GM18505 (cell line): ENCODE data around the gene RPIA.

Experiments used
- ATAC-seq: cut with Tn5 transposase; IDR thresholded peaks from one replicate; pipeline ENCODE4 v1.9.1; 2021; ENCODE audit not compliant: unreplicated experiment
- POLR2A ChIP-seq: IDR thresholded peaks from 4 replicates; pipeline ENCODE4 v1.6.1; 2011; ENCODE audit warnings: borderline replicate concordance; ENCODE audit not compliant: insufficient read depth, insufficient read length; ENCODE audit errors: extremely low read depth

RPIA gene

DNA sequence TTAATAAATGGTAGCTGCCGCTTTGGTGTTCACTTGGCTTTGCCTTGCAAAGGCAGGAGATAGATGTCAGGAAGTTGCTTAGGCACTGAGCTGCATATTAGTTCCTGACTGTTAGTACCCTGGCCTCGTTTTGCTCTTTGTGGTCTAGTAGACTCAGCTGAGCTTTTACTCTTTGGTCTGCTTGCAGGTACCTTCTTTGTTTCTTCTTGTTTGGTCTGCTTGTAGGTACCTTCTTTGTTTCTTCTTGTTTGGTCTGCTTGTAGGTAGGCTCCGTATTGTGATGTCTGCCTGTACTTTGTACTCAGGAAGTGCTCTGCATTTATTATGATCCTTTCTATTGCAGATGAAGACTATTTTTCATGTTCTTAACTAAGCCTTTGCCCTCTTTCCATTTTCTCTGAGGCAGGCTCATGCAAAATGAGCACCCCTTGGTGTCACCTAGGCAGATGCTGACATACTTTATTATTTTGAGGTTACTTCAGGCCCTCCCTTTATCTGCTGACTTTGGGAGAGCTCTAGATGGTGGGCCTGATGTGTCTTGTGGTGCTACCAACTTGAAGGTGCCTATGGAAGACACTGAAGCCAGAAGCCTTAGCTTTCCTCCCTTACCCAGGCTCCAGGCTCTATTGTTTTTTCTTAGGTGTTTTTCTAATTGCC lies 6.0 kb downstream of the RPIA start:
- TF ChIP-seq POLR2A: no peak
- no peak for ATAC-seq

DNA sequence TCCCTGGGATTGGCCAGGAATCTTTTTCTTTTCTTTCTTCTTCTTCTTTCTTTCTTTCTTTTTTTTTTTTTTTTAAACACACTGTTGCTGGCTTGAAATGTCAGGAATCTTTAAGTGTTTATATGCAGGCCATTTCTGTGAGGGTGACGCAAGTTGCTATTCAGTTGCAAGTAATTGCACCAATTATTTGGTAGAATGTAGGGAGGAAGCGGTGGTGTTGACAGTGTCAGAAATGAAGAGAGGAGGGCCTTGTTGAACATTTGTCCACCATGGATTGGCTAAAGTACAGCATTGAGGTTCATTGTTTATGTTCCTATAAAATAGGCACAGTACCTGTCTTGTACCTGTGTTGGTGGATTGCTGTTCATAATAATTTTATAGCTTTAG lies 6.5 kb downstream of the RPIA start:
- no peak for TF ChIP-seq POLR2A
- no peak for ATAC-seq

DNA sequence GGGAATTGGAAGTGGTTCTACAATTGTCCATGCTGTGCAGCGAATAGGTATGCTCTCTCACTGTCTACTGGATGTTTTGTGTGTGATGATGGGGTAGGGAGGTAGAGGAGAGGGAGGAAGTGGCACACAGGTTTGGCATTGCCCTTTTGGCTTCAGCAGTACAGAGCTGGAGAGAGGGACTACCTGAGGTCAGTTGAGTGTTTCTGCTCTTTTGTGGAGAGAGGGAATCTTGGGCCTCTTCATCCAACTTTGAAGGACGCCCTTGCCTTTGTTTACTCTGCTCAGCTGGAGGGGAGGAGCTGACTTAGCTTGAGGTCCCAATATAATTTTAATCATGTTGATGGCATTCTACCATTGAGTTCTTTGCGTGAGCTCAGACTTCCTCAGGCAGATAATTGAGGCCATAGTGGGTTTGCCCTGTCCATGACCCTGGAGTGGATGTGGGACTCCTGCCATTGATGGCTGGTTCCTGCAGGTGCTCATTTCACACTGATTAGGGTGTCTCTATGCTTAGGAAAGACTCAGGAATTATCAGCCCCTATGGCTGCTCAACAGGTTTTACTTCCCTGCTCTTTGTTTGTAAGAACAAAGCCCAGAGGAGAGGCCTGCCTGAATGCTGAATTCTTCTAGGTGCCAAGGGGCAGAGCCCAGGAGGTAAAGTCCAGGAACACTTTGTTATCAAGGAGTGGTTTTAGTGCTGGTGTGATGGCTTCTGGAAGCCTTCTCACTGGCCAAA lies 7.2 kb downstream of the RPIA start:
- no peak for ATAC-seq
- no peak for TF ChIP-seq POLR2A

DNA sequence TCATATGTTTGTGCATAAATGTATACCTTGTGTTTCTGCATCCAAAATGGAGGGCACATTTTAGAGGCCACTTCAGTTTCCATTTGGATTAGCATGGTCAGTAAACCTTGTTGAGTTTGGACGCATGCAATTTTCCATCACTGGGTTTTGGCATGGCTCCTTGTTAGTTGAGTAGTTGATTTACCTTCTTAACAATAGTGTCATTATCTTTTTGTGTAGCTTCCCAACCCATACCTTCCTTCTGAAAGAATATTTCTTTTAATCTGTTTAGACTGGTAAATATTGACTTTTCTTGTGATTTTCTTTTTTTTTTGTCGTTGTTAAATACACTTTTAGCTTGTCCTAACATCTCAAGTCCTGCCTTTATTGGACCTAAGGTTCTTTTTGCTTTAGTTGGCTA lies 15.5 kb downstream of the RPIA start:
- ATAC-seq: no peak
- TF ChIP-seq POLR2A: no peak

DNA sequence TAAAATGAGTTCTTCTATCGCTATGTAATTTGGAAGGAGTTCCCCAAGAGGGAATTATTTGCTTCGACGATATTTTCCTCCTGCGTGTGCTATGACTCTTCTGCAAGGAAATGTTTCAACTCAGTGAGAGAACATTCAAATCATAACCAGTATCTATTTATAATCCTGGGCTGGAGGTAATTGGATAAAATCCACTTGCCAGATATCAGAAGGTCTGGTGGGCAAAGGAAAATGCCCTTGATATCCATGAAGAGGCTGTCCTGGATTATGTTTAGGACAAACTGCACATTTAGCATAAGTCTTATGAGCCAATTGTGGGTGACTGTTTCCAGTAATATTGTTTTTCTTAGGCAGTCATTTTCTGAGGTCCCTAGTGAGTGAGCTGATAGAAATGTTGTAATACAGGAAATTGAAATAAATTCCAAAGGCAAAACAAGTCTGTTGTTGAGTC lies 17.7 kb downstream of the RPIA start:
- TF ChIP-seq POLR2A: no peak
- no peak for ATAC-seq

DNA sequence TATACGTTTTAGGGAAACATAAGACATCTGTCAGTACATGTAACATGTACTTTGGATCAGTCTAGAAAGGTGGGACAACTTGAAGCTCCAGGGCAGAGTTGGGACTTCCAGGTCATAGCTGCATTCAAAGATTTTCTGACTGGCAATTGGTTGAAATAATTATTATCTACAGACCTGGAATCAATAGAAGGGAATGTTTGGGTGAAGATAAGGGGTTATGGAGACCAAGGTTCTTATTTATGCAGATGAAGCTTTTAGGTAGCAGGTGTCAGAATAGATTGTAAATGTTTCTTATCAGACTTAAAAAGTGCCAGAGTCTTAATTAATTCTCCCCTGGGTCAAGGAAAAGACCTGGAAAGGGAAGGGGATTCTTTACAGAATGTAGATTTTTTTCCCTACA lies 19.8 kb downstream of the RPIA start:
- no peak for TF ChIP-seq POLR2A
- no peak for ATAC-seq

DNA sequence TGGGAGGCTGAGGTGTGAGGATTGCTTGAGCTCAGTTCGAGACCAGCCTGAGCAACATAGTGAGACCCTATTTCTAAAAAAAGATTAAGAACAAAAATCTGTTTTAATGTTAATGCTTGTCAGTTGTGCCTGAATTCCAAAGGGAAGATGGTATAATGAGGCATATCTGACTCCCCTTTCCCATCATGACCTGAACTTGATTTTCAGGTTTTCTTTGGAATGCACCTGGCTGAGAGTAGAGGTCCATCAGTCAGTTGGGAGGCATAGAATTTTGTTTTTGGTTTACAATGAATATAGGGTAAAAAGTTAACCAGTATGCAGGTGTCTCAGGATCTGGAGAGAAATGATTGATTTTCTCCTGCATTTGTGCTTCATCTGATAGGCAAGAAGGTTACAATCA lies 20.4 kb downstream of the RPIA start:
- TF ChIP-seq POLR2A: no peak
- no peak for ATAC-seq

DNA sequence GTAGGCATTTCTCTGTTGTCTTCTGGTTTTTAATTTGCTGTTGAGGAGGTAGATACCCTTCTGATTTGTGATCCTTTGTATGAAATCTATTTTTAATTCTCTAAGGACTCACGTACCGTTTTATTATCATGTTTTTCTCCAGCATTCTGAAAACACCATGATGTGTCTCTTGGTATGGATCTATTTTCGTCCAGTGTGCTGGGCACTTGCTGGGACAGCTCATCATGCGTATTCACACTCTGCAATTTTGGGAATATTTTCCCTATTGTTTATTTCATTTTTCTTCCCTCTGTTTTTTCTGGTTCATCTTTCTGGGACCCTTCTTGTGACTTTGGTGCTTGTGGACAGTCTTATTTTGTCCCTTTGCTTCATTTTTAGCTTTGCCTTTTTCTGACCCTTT lies 21.9 kb downstream of the RPIA start:
- no peak for ATAC-seq

DNA sequence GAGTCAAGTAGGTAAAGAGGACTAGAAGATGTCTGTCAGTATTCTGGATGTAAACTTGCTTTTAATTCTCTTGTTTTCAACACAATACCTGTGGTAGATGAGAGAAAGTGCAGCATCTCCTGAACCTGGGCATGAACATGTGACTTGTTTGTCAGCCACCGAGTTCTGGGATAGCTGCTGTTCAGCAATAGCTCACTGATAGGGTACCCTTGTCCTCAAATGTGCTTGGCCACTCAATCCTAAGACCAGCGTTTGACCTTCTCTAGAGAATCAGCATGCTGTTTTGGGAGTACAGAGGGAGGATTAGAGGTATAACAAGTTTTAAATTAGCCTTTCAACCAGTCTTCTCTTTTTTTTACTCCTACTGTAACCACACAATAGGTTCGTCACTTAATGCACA lies 23.2 kb downstream of the RPIA start:
- no peak for ATAC-seq
- TF ChIP-seq POLR2A: no peak

More for the DNA sequence above, 21.9 kb downstream of the RPIA start:
- TF ChIP-seq POLR2A: no peak

DNA sequence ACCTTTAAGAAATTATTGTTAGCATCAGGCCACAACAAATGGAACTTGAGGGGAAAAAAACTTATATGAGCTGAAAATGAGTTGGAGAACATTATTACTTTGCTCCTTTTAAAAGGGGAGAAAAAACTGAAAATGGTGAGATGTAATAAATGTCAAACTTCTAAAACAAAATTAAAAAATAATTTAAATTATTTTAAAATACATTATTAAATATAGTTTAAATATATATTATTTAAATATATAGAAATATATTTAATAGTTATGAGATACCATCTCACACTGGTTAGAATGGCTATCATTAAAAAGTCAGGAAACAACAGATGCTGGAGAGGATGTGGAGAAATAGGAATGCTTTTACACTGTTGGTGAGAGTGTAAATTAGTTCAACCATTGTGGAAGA lies 28.9 kb downstream of the RPIA start:
- no peak for ATAC-seq
- no peak for TF ChIP-seq POLR2A

DNA sequence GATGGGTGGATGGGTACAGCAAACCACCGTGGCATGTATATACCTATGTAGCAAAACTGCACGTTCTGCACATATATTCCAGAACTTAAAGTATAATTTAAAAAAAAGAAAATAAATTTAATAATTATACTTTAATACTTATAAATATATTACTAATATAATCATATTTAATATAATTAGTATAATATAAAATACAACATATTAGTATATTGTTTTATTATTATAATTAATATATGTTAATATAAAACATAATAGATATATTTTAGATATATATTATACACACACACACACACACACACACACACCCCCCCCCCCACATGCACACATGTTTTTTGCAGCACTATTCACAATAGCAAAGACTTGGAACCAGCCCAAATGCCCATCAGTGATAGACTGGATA lies 29.8 kb downstream of the RPIA start:
- ATAC-seq: no peak
- no peak for TF ChIP-seq POLR2A

DNA sequence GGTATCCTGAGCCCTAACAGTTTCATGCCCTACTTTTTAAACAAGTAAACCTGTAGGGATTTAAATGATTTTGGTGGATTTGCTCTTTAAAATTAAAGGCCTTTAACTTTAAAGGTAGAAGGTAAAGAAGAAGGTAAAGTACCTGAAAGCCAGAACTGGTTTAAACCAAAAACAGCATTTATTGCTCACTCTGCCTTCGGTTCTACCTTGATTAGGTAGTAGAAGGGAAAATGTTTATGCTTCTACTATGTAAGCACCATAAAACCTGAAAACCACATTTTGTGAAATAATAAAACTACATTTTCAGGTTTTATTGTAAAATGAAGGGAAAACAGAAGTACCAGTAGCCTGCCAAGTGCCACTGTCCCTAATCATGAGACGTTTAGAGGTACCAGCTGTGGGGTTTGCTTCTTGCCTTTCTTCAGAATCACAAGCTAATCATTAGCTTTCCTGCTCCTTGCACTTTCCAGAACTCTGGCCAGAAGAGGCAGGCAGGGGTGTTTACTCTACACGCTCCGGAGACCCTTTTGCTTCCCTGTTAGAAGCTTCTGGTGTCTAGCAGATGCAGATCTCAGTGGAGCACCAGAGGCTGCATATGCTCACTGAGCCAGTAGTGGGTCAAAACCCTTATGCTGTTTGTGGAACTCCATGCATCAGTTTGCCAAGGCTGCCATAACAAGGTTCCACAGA lies 33.3 kb downstream of the RPIA start:
- no peak for TF ChIP-seq POLR2A
- ATAC-seq: no peak

DNA sequence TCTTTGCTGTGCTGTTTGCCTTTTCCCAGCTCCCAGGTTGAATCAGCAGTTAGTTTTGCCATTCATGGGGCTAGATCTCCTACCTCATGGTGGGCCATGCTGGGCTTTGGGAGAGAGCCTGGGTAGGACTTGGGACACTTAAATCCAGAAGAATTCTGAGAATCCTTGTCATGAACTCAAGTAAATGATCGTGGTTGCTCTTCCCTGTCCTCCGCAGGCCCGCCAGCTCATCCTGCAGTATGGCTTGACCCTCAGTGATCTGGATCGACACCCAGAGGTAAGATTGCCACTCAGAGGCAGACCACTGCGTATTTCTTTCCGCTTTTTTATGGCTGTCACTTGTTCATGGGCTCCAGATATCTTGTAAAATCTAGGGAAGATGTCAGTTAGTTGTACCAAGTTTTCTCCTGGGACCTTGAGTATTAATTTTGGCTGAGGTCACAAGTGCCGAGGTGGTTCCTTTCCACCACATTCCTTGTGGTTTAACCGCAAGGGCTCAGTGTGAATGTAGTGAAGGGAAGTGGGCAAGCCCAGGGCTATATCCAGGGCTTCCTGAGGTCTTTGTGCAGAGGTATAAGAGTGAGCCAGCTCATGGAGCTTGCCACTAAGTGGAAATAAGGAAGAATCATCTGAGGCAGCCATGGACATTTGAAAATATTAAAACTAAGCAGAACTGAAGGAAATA lies 37.7 kb downstream of the RPIA start:
- ATAC-seq: no peak
- no peak for TF ChIP-seq POLR2A
